Spinal cord (tissue), 10 donors: ENCODE data around the gene STX12. TPM values are rescaled to one million over a fixed set of nuclear protein-coding genes. Genes with fewer than 3 reads are reported as not detected.

Experiments used
- DNase-seq, 6 donors: peaks; one replicate each; pipeline versions ENCODE4 v3.0.0 to v3.0.0-alpha.2; 2013 to 2015; ENCODE audit warnings: low spot score in 6 of 6, low read depth in 4 of 6
- H3K27ac ChIP-seq: one replicate; pipeline ENCODE4 v1.5.1; 2013; ENCODE audit warnings: low read depth, low read length, control low read depth
- H3K27me3 ChIP-seq: one replicate; pipeline ENCODE4 v1.6.1; 2013; ENCODE audit warnings: low read length; ENCODE audit not compliant: control insufficient read depth, insufficient read depth
- H3K36me3 ChIP-seq: one replicate; pipeline ENCODE4 v1.6.1; 2013; ENCODE audit warnings: low read length; ENCODE audit not compliant: control insufficient read depth, insufficient read depth
- H3K4me1 ChIP-seq: one replicate; pipeline ENCODE4 v1.6.1; 2013; ENCODE audit warnings: low read length; ENCODE audit not compliant: control insufficient read depth, insufficient read depth
- H3K4me3 ChIP-seq: one replicate; pipeline ENCODE4 v1.5.1; 2013; ENCODE audit warnings: low read depth, low read length, control low read depth
- H3K9me3 ChIP-seq: one replicate; pipeline ENCODE4 v1.6.1; 2013; ENCODE audit warnings: low read length; ENCODE audit not compliant: control insufficient read depth, insufficient read depth
- WGBS: methylation state at CpG from one replicate; pipeline ENCODE4 v1.1.5; 2013; ENCODE audit warnings: missing lambda C conversion rate; ENCODE audit not compliant: insufficient coverage; 5-methylcytosine and 5-hydroxymethylcytosine counted together
- long read RNA-seq, 4 donors: transcript quantifications; one replicate each; lab custom pipeline, GENCODE V29; 2026
- polyA plus RNA-seq, 2 donors: library from polyadenylated mRNA; unstranded; fragments of 120-200 nt; gene quantifications; one replicate each; pipeline ENCODE4 v1.2.1, GENCODE V29; 2013; ENCODE audit not compliant: insufficient read length in 2 of 2
- total RNA-seq, 2 donors: library from RNA; depleted of rRNA in 1 of 2; stranded (reverse); fragments of 120-200 nt in 1 of 2; fragments of >200 nt in 1 of 2; gene quantifications; one replicate each; pipeline versions ENCODE4 v1.2.3 to v1.2.4, GENCODE V29; 2013 to 2014
- donor health status: healthy.

The STX12 gene
- 100 to 1,000 TPM in 1 of 2 donors, 10 to 100 TPM in 1; 74.3 to 139 TPM for total RNA-seq
- 100 to 1,000 TPM in 1 of 2 donors, 10 to 100 TPM in 1; 92.1 to 121 TPM for polyA plus RNA-seq
- long read RNA-seq, donor 1, transcript STX12-201 (9 exons, 3,079 nt): major isoform, 42 of 51 reads
- long read RNA-seq, donor 1, partial matches to known transcripts: 8 of 51 reads
- long read RNA-seq, donor 1, other reads (novel, unspliced or antisense): 0 of 51 reads
- long read RNA-seq, donor 2, transcript STX12-201 (9 exons, 3,079 nt): major isoform, 18 of 41 reads
- long read RNA-seq, donor 2, partial matches to known transcripts: 22 of 41 reads
- long read RNA-seq, donor 2, other reads (novel, unspliced or antisense): 0 of 41 reads
- long read RNA-seq, donor 3, transcript STX12-201 (9 exons, 3,079 nt): major isoform, 27 of 33 reads
- long read RNA-seq, donor 3, partial matches to known transcripts: 6 of 33 reads
- long read RNA-seq, donor 3, other reads (novel, unspliced or antisense): 0 of 33 reads
- long read RNA-seq, donor 4, transcript STX12-201 (9 exons, 3,079 nt): major isoform, 15 of 18 reads
- long read RNA-seq, donor 4, partial matches to known transcripts: 0 of 18 reads
- long read RNA-seq, donor 4, other reads (novel, unspliced or antisense): 0 of 18 reads

GRCh38 chr1:27772932-27773825 lies at the start of gene STX12:
Gene STX12 (plus strand): TSS chr1:27773219. CDS start chr1:27773308, 89 bp downstream.
- DNase-seq: peak; percentile 98 to 100 (median 99)
- no peaks in the 10 kb centered on the region for H3K9me3 ChIP-seq
- H3K4me1 ChIP-seq: peaks cover 3% of the 10 kb centered on the region
- H3K4me3 ChIP-seq: peak within 1 kb of the TSS; percentile 74
- no peaks in the 10 kb centered on the region for H3K36me3 ChIP-seq
- WGBS: under 1% methylated on average over 51 of the region's 58 CpGs
- H3K27ac ChIP-seq: peak within 1 kb of the TSS; percentile 85
- no peaks in the 10 kb centered on the region for H3K27me3 ChIP-seq

GRCh38 chr1:27724961-27725373 lies 48.1 kb upstream of the STX12 start:
- Histone ChIP-seq H3K4me3 (peak overlapping the region; percentile 65), H3K36me3 (peaks cover 7% of the 10 kb centered on the region), H3K9me3 (no peaks in the 10 kb centered on the region), H3K4me1 (peaks cover 9% of the 10 kb centered on the region), H3K27ac (peak overlapping the region; percentile 98), H3K27me3 (no peaks in the 10 kb centered on the region)
- 50% methylated on average over 9 of the region's 9 CpGs for WGBS
- DNase-seq: peak in 4 of 6 donors; percentile 1 to 49 (median 24)

- under 1% methylated on average over 72 of the region's 72 CpGs for WGBS
- peak; percentile 95 to 100 (median 99) for DNase-seq
- Histone ChIP-seq H3K27ac (peak within 1 kb of the TSS; percentile 98), H3K4me3 (peak within 1 kb of the TSS; percentile 68), H3K9me3 (no peaks in the 10 kb centered on the region), H3K36me3 (peaks cover 11% of the 10 kb centered on the region), H3K27me3 (no peaks in the 10 kb centered on the region), H3K4me1 (peaks cover 9% of the 10 kb centered on the region)
Observed at GRCh38 chr1:27725374-27726172, 47.4 kb upstream of the STX12 start, which contains the start of gene FAM76A. Gene FAM76A (plus strand): TSS chr1:27725961. CDS start chr1:27726081, 120 bp downstream.

GRCh38 chr1:27726173-27727044 lies 46.6 kb upstream of the STX12 start:
- Histone ChIP-seq H3K36me3 (peaks cover 13% of the 10 kb centered on the region), H3K27ac (peak overlapping the region; percentile 87), H3K4me3 (peak overlapping the region; percentile 68), H3K9me3 (no peaks in the 10 kb centered on the region), H3K27me3 (no peaks in the 10 kb centered on the region), H3K4me1 (peaks cover 9% of the 10 kb centered on the region)
- WGBS: under 1% methylated on average over 42 of the region's 46 CpGs
- DNase-seq: peak; percentile 21 to 80 (median 42)

GRCh38 chr1:27727126-27727525 lies 45.9 kb upstream of the STX12 start:
- H3K27ac ChIP-seq: no peak overlapping the region
- H3K4me3 ChIP-seq: no peak overlapping the region
- H3K27me3 ChIP-seq: no peaks in the 10 kb centered on the region
- peaks cover 15% of the 10 kb centered on the region for H3K36me3 ChIP-seq
- no peaks in the 10 kb centered on the region for H3K9me3 ChIP-seq
- H3K4me1 ChIP-seq: peaks cover 9% of the 10 kb centered on the region
- no CpG with 5 or more reads among the region's 3 CpGs for WGBS
- no peak for DNase-seq

GRCh38 chr1:27736252-27736651 lies 36.8 kb upstream of the STX12 start:
- Histone ChIP-seq H3K4me1 (no peaks in the 10 kb centered on the region), H3K27ac (no peak overlapping the region), H3K36me3 (peaks cover 43% of the 10 kb centered on the region), H3K27me3 (no peaks in the 10 kb centered on the region), H3K9me3 (no peaks in the 10 kb centered on the region), H3K4me3 (no peak overlapping the region)
- WGBS: 40% methylated on average over 1 of the region's 3 CpGs
- DNase-seq: no peak

GRCh38 chr1:27741121-27741520 lies 31.9 kb upstream of the STX12 start:
- Histone ChIP-seq H3K27me3 (no peaks in the 10 kb centered on the region), H3K4me1 (no peaks in the 10 kb centered on the region), H3K36me3 (peaks cover 41% of the 10 kb centered on the region), H3K9me3 (no peaks in the 10 kb centered on the region), H3K4me3 (no peak overlapping the region), H3K27ac (no peak overlapping the region)
- WGBS: 93% methylated on average over 2 of the region's 6 CpGs
- DNase-seq: no peak

- no peak for DNase-seq
- Histone ChIP-seq H3K4me1 (no peaks in the 10 kb centered on the region), H3K9me3 (no peaks in the 10 kb centered on the region), H3K27ac (no peak overlapping the region), H3K36me3 (peaks cover 38% of the 10 kb centered on the region), H3K27me3 (no peaks in the 10 kb centered on the region), H3K4me3 (no peak overlapping the region)
- 100% methylated on average over 1 of the region's 5 CpGs for WGBS
Observed at GRCh38 chr1:27744556-27744955, 28.5 kb upstream of the STX12 start.
